WI38 (cell line): Measurements from ENCODE around the gene MED13L.

Source experiments
- H3K4me3 ChIP-seq: 2 replicates; pipeline ENCODE4 v1.5.1; 2011; ENCODE audit warnings: low read depth, mild to moderate bottlenecking, control low read depth, low read length
- CTCF ChIP-seq: IDR thresholded peaks from 2 replicates; pipeline ENCODE4 v1.5.1; 2012; ENCODE audit warnings: low read depth, mild to moderate bottlenecking, control low read depth, low read length

Gene MED13L

GRCh38 chr12:116104167-116104767 is 173.2 kb downstream of the MED13L start:
- no peak overlapping the region for H3K4me3 ChIP-seq
- no peak for TF ChIP-seq CTCF

- H3K4me3 ChIP-seq: no peak overlapping the region
- no peak for TF ChIP-seq CTCF
These were observed 175.5 kb downstream of the MED13L start for GRCh38 chr12:116101991-116102390.

GRCh38 chr12:116099652-116100432 is 177.7 kb downstream of the MED13L start:
- TF ChIP-seq CTCF: no peak
- no peak overlapping the region for H3K4me3 ChIP-seq

GRCh38 chr12:116096874-116097273 is 180.6 kb downstream of the MED13L start:
- H3K4me3 ChIP-seq: no peak overlapping the region
- TF ChIP-seq CTCF: no peak

GRCh38 chr12:116094475-116094874 is 183.0 kb downstream of the MED13L start:
- TF ChIP-seq CTCF: no peak
- no peak overlapping the region for H3K4me3 ChIP-seq

- no peak overlapping the region for H3K4me3 ChIP-seq
- TF ChIP-seq CTCF: no peak
These were observed 183.6 kb downstream of the MED13L start for GRCh38 chr12:116093915-116094314.

GRCh38 chr12:116092776-116093175 is 184.7 kb downstream of the MED13L start:
- no peak for TF ChIP-seq CTCF
- no peak overlapping the region for H3K4me3 ChIP-seq
